ENCODE measurements around the gene IL22. TPM values are rescaled to one million over a fixed set of nuclear protein-coding genes. Genes with fewer than 3 reads are reported as not detected.

IL22 gene
- 1 to 10 TPM in 1 of 5 experiments, not detected in 4; 1.8 TPM for total RNA-seq
- not detected for polyA plus RNA-seq
- total RNA-seq: not detected

- Mint-ChIP-seq H3K27me3 (peaks cover 0 to 60% (median 11%) of the 10 kb centered on the region in 5 donors), H3K36me3 (peaks cover 0 to 8% (median 0%) of the 10 kb centered on the region in 5 donors), H3K9me3 (peaks cover 0 to 2% (median 0%) of the 10 kb centered on the region in 11 donors), H3K4me1 (peaks cover 0 to 8% (median 0%) of the 10 kb centered on the region in 7 donors), H3K27ac (no peak within 1 kb of the TSS), H3K4me3 (no peak within 1 kb of the TSS)
- DNase-seq (no peak), ATAC-seq (no peak)
- Histone ChIP-seq H3K27ac (ENCODE audit: low read depth, low read length) (no peak within 1 kb of the TSS), H3K9me3 (ENCODE audit: control insufficient read depth in 2 of 3, low read length in 3 of 3) (no peaks in the 10 kb centered on the region), H3K4me1 (ENCODE audit: control insufficient read depth in 2 of 2, insufficient read depth in 2 of 2, low read length in 2 of 2) (no peaks in the 10 kb centered on the region), H3K27me3 (ENCODE audit: control insufficient read depth in 2 of 2, insufficient read depth in 2 of 2, low read length in 2 of 2) (no peaks in the 10 kb centered on the region), H3K36me3 (ENCODE audit: control insufficient read depth in 2 of 3, insufficient read depth in 3 of 3, low read length in 3 of 3) (no peaks in the 10 kb centered on the region), H3K4me3 (ENCODE audit: low read length) (no peak within 1 kb of the TSS)
- ChIA-PET POLR2A (no interaction called here), CTCF (interaction anchor here (1.3 kb wide), 1 partner anchor 30 kb away, joined by 4 read pairs; no protein-coding TSS in a partner anchor)
- intact Hi-C loops (cut with micrococcal nuclease): no loop called here
These were observed at the start of gene IL22 for GRCh38 chr12:68253504-68253903. Gene IL22, minus strand, starts transcription at chr12:68253604. Its CDS starts 156 bp downstream, at chr12:68253448.

GRCh38 chr12:68297929-68298328 is 44.5 kb upstream of the IL22 start:
- no peak overlapping the region for H3K27ac Mint-ChIP-seq
- no peak overlapping the region for H3K4me3 ChIP-seq (ENCODE audit: low read length)
- H3K4me1 ChIP-seq (ENCODE audit: control insufficient read depth in 2 of 2, insufficient read depth in 2 of 2, low read length in 2 of 2): no peaks in the 10 kb centered on the region
- H3K27me3 ChIP-seq (ENCODE audit: control insufficient read depth in 2 of 2, insufficient read depth in 2 of 2, low read length in 2 of 2): no peaks in the 10 kb centered on the region
- H3K4me3 Mint-ChIP-seq: no peak overlapping the region
- peaks cover 0 to 35% (median 0%) of the 10 kb centered on the region in 3 experiments for H3K36me3 ChIP-seq (ENCODE audit: control insufficient read depth in 2 of 3, insufficient read depth in 3 of 3, low read length in 3 of 3)
- ChIA-PET CTCF (no interaction called here), POLR2A (no interaction called here)
- peaks cover 0 to 22% (median 11%) of the 10 kb centered on the region in 11 donors for H3K9me3 Mint-ChIP-seq
- H3K4me1 Mint-ChIP-seq: peaks cover 0 to 14% (median 5%) of the 10 kb centered on the region in 7 donors
- no peaks in the 10 kb centered on the region for H3K9me3 ChIP-seq (ENCODE audit: control insufficient read depth in 2 of 3, low read length in 3 of 3)
- intact Hi-C loops (cut with micrococcal nuclease): no loop called here
- H3K27me3 Mint-ChIP-seq: peaks cover 0 to 1% (median 0%) of the 10 kb centered on the region in 5 donors
- H3K36me3 Mint-ChIP-seq: peaks cover 37 to 71% (median 55%) of the 10 kb centered on the region in 5 donors
- no peak for DNase-seq
- ATAC-seq: no peak
- H3K27ac ChIP-seq (ENCODE audit: low read depth, low read length): no peak overlapping the region

- H3K36me3 ChIP-seq (ENCODE audit: control insufficient read depth in 2 of 3, insufficient read depth in 3 of 3, low read length in 3 of 3): peaks cover 0 to 12% (median 0%) of the 10 kb centered on the region in 3 experiments
- peaks cover 15 to 40% (median 26%) of the 10 kb centered on the region in 5 donors for H3K36me3 Mint-ChIP-seq
- H3K27ac Mint-ChIP-seq: no peak overlapping the region
- no peaks in the 10 kb centered on the region for H3K27me3 ChIP-seq (ENCODE audit: control insufficient read depth in 2 of 2, insufficient read depth in 2 of 2, low read length in 2 of 2)
- H3K27me3 Mint-ChIP-seq: peaks cover 0 to 1% (median 0%) of the 10 kb centered on the region in 5 donors
- intact Hi-C loops (cut with micrococcal nuclease): loop anchor here in 1 of 2 donors (5.0 kb wide), 1 partner anchor 52 kb away; no protein-coding TSS in a partner anchor
- DNase-seq (no peak), ATAC-seq (no peak)
- H3K4me1 Mint-ChIP-seq: peaks cover 3 to 33% (median 10%) of the 10 kb centered on the region in 7 donors
- H3K9me3 ChIP-seq (ENCODE audit: control insufficient read depth in 2 of 3, low read length in 3 of 3): no peaks in the 10 kb centered on the region
- H3K9me3 Mint-ChIP-seq: peaks cover 0 to 5% (median 0%) of the 10 kb centered on the region in 11 donors
- ChIA-PET CTCF (no interaction called here), POLR2A (no interaction called here)
- H3K4me3 Mint-ChIP-seq: no peak overlapping the region
- H3K27ac ChIP-seq (ENCODE audit: low read depth, low read length): no peak overlapping the region
- peaks cover 0 to 14% of the 10 kb centered on the region in 2 donors for H3K4me1 ChIP-seq (ENCODE audit: control insufficient read depth in 2 of 2, insufficient read depth in 2 of 2, low read length in 2 of 2)
- no peak overlapping the region for H3K4me3 ChIP-seq (ENCODE audit: low read length)
These were observed 40.8 kb upstream of the IL22 start for GRCh38 chr12:68294251-68294650.

DNA sequence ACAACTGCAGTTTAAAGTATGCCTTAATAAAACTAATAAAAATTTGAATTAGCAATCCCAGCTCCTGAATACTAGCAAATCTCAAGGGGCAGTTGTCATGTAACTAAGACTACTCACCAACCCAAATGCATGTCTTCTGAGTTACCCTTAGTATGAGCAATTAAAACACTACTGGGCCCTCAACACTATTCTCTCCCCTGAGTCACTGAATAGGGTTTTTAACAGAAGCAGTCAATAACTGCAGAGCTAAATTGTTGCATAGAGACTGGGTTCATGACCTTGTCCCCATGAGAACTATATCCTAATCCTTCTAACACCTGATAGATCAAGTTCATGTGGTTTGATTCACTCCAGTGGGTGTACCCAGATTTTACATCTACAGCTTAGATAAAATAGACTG is 39.9 kb upstream of the IL22 start:
- Histone ChIP-seq H3K9me3 (ENCODE audit: control insufficient read depth in 2 of 3, low read length in 3 of 3) (no peaks in the 10 kb centered on the region), H3K36me3 (ENCODE audit: control insufficient read depth in 2 of 3, insufficient read depth in 3 of 3, low read length in 3 of 3) (peaks cover 0 to 11% (median 0%) of the 10 kb centered on the region in 3 experiments), H3K4me3 (ENCODE audit: low read length) (no peak overlapping the region), H3K27me3 (ENCODE audit: control insufficient read depth in 2 of 2, insufficient read depth in 2 of 2, low read length in 2 of 2) (no peaks in the 10 kb centered on the region), H3K27ac (ENCODE audit: low read depth, low read length) (no peak overlapping the region), H3K4me1 (ENCODE audit: control insufficient read depth in 2 of 2, insufficient read depth in 2 of 2, low read length in 2 of 2) (peaks cover 0 to 14% of the 10 kb centered on the region in 2 donors)
- ATAC-seq: no peak
- ChIA-PET POLR2A (no interaction called here), CTCF (interaction anchor here (0.6 kb wide), 1 partner anchor 652 kb away, joined by 3 read pairs; no protein-coding TSS in a partner anchor)
- Mint-ChIP-seq H3K9me3 (peaks cover 0 to 6% (median 0%) of the 10 kb centered on the region in 11 donors), H3K27me3 (peaks cover 0 to 1% (median 0%) of the 10 kb centered on the region in 5 donors), H3K27ac (no peak overlapping the region), H3K36me3 (peaks cover 6 to 33% (median 17%) of the 10 kb centered on the region in 5 donors), H3K4me1 (peaks cover 2 to 35% (median 10%) of the 10 kb centered on the region in 7 donors), H3K4me3 (no peak overlapping the region)
- intact Hi-C loops (cut with micrococcal nuclease): loop anchor here in 1 of 2 donors (5.0 kb wide), 1 partner anchor 51 kb away; no protein-coding TSS in a partner anchor
- DNase-seq: no peak

DNA sequence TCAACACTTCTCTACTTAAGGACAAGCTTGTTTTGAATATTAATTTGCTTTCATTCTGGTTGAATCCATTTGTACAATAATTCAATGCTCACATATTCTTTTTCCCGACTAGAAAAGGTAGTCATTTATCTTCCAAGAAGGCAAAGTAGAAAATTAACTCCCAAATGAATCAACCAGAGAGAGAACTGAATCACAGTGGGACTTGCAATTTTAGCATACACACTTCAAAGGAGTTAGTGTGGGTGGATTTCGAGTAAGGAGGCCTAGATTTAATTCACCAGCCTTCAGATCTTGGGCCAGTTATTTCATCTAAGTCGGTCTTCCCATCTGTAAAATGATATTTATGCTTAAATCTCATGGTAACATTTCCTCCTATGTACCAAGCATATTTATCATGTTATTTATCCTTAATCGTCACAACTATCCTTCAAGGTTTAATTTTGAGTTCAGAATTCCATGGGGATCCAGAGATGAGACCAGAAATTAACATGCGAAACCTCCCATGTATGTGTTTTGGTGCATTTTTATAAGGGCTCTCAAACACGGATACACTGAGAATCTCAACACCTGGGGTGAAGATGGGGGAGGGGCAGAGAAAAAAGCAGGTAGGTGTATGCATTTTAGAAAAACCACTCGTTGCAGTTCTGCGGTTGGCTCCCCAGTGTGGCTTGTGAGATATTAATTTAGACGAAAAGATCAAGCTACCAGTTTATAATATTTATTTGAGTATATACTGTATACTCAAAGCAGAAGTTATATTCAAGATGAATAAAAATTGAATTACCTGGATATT is 38.9 kb upstream of the IL22 start:
- peaks cover 0 to 1% (median 0%) of the 10 kb centered on the region in 5 donors for H3K27me3 Mint-ChIP-seq
- H3K4me3 Mint-ChIP-seq: no peak overlapping the region
- H3K9me3 Mint-ChIP-seq: peaks cover 0 to 7% (median 0%) of the 10 kb centered on the region in 11 donors
- H3K36me3 Mint-ChIP-seq: peaks cover 4 to 35% (median 13%) of the 10 kb centered on the region in 5 donors
- Histone ChIP-seq H3K27me3 (ENCODE audit: control insufficient read depth in 2 of 2, insufficient read depth in 2 of 2, low read length in 2 of 2) (no peaks in the 10 kb centered on the region), H3K4me1 (ENCODE audit: control insufficient read depth in 2 of 2, insufficient read depth in 2 of 2, low read length in 2 of 2) (peaks cover 0 to 14% of the 10 kb centered on the region in 2 donors), H3K4me3 (ENCODE audit: low read length) (no peak overlapping the region), H3K36me3 (ENCODE audit: control insufficient read depth in 2 of 3, insufficient read depth in 3 of 3, low read length in 3 of 3) (peaks cover 0 to 4% (median 0%) of the 10 kb centered on the region in 3 experiments), H3K9me3 (ENCODE audit: control insufficient read depth in 2 of 3, low read length in 3 of 3) (no peaks in the 10 kb centered on the region), H3K27ac (ENCODE audit: low read depth, low read length) (no peak overlapping the region)
- DNase-seq (no peak), ATAC-seq (no peak)
- peaks cover 2 to 37% (median 10%) of the 10 kb centered on the region in 7 donors for H3K4me1 Mint-ChIP-seq
- intact Hi-C loops (cut with micrococcal nuclease): loop anchor here in 1 of 2 donors (5.0 kb wide), 1 partner anchor 50 kb away; no protein-coding TSS in a partner anchor
- ChIA-PET CTCF (interaction anchor here (0.6 kb wide), 1 partner anchor 936 kb away, joined by 3 read pairs; no protein-coding TSS in a partner anchor), POLR2A (no interaction called here)
- no peak overlapping the region for H3K27ac Mint-ChIP-seq

GRCh38 chr12:68291396-68292036 is 38.1 kb upstream of the IL22 start:
- DNase-seq (no peak), ATAC-seq (no peak)
- Mint-ChIP-seq H3K27ac (no peak overlapping the region), H3K9me3 (peaks cover 0 to 7% (median 0%) of the 10 kb centered on the region in 11 donors), H3K4me1 (peaks cover 0 to 34% (median 10%) of the 10 kb centered on the region in 7 donors), H3K27me3 (peaks cover 0 to 1% (median 0%) of the 10 kb centered on the region in 5 donors), H3K4me3 (no peak overlapping the region), H3K36me3 (peaks cover 0 to 32% (median 9%) of the 10 kb centered on the region in 5 donors)
- Histone ChIP-seq H3K4me1 (ENCODE audit: control insufficient read depth in 2 of 2, insufficient read depth in 2 of 2, low read length in 2 of 2) (peaks cover 0 to 14% of the 10 kb centered on the region in 2 donors), H3K36me3 (ENCODE audit: control insufficient read depth in 2 of 3, insufficient read depth in 3 of 3, low read length in 3 of 3) (peaks cover 0 to 1% (median 0%) of the 10 kb centered on the region in 3 experiments), H3K27me3 (ENCODE audit: control insufficient read depth in 2 of 2, insufficient read depth in 2 of 2, low read length in 2 of 2) (no peaks in the 10 kb centered on the region), H3K27ac (ENCODE audit: low read depth, low read length) (no peak overlapping the region), H3K4me3 (ENCODE audit: low read length) (no peak overlapping the region), H3K9me3 (ENCODE audit: control insufficient read depth in 2 of 3, low read length in 3 of 3) (no peaks in the 10 kb centered on the region)
- CTCF ChIA-PET: interaction anchor here (0.6 to 1.0 kb wide), 2 partner anchors 25 to 935 kb away, joined by 3 read pairs; no protein-coding TSS in a partner anchor
- POLR2A ChIA-PET: no interaction called here
- intact Hi-C loops (cut with micrococcal nuclease): loop anchor here (2.0 to 5.0 kb wide), 2 partner anchors 49 to 51 kb away; no protein-coding TSS in a partner anchor

All from naive thymus-derived CD4-positive, alpha-beta T cell (primary cell).